GM19372 (cell line): ENCODE results near the gene YLPM1.
A peak's percentile ranks its signal among the peaks of the same experiment; 100 is the strongest.
"Not testable (repeated sequence)": the region's sequence is repeated elsewhere in the genome, so short reads cannot be mapped to it uniquely, and the experiment has no call there.

Experiments
- ATAC-seq: cut with Tn5 transposase; IDR thresholded peaks from one replicate; pipeline ENCODE4 v1.9.1; 2021; ENCODE audit warnings: mild to moderate bottlenecking, low read depth, moderate library complexity; ENCODE audit not compliant: unreplicated experiment

Gene YLPM1

GRCh38 chr14:74762917-74763802, at the start of gene YLPM1:
Gene YLPM1, plus strand, starts transcription at chr14:74763316. Its CDS starts 174 bp downstream, at chr14:74763490.
- ATAC-seq, result peak; percentile 91

- no peak for ATAC-seq
Observed at GRCh38 chr14:74713395-74713735, 49.8 kb upstream of the YLPM1 start.

GRCh38 chr14:74720526-74720925, 42.6 kb upstream of the YLPM1 start:
- ATAC-seq, result no peak

- no peak for ATAC-seq
Observed at GRCh38 chr14:74723134-74723533, 40.0 kb upstream of the YLPM1 start.

- no peak for ATAC-seq
Observed at GRCh38 chr14:74732387-74732786, 30.7 kb upstream of the YLPM1 start.

- ATAC-seq, result no peak
Observed at GRCh38 chr14:74733221-74733620, 29.9 kb upstream of the YLPM1 start.

GRCh38 chr14:74735125-74735524, 28.0 kb upstream of the YLPM1 start:
- no peak for ATAC-seq

- no peak for ATAC-seq
Observed at GRCh38 chr14:74737753-74738325, 25.3 kb upstream of the YLPM1 start.

GRCh38 chr14:74739293-74740030, 23.7 kb upstream of the YLPM1 start:
- ATAC-seq, result no peak

GRCh38 chr14:74747237-74747636, 15.9 kb upstream of the YLPM1 start:
- ATAC-seq, result no peak

- no peak for ATAC-seq
Observed at GRCh38 chr14:74754157-74754556, 9.0 kb upstream of the YLPM1 start.

- ATAC-seq, result no peak
Observed at GRCh38 chr14:74754899-74755298, 8.2 kb upstream of the YLPM1 start.

- ATAC-seq, result no peak
Observed at GRCh38 chr14:74756326-74756725, 6.8 kb upstream of the YLPM1 start.

GRCh38 chr14:74758505-74758904, 4.6 kb upstream of the YLPM1 start:
- not testable (repeated sequence) for ATAC-seq

GRCh38 chr14:74763803-74764531, 851 bp downstream of the YLPM1 start:
- no peak for ATAC-seq

- no peak for ATAC-seq
Observed at GRCh38 chr14:74765721-74766120, 2.6 kb downstream of the YLPM1 start.

GRCh38 chr14:74771399-74771798, 8.3 kb downstream of the YLPM1 start:
- ATAC-seq, result no peak

- no peak for ATAC-seq
Observed at GRCh38 chr14:74784634-74785033, 21.5 kb downstream of the YLPM1 start.

- no peak for ATAC-seq
Observed at GRCh38 chr14:74785056-74785613, 22.0 kb downstream of the YLPM1 start.

GRCh38 chr14:74786796-74787315, 23.7 kb downstream of the YLPM1 start:
- no peak for ATAC-seq
